Measurements from ENCODE around the gene ADAM10.

GRCh38 chr15:58649175-58649574, 100.3 kb downstream of the ADAM10 start:
- TF ChIP-seq CTCF (conservative IDR thresholded peaks at IDR 0.05; ENCODE audit: low read length) = no peak
- no peak for TF ChIP-seq EZH2phosphoT487 (IDR thresholded peaks at IDR 0.05; ENCODE audit: borderline replicate concordance)

Data from Loucy (cell line).